Esophagus squamous epithelium (tissue), 5 donors: ENCODE results near the gene DLGAP1. TPM values are rescaled to one million over a fixed set of nuclear protein-coding genes. Genes with fewer than 3 reads are reported as not detected.

ENCODE experiments used
- DNase-seq: peaks from one replicate; lab custom pipeline; 2025; lab: John Stamatoyannopoulos, UW
- H3K27ac ChIP-seq, 4 donors: fragments of 200-600 bp; sonication (generic); one replicate each; pipeline ENCODE4 v1.5.1; 2016 to 2019; ENCODE audit warnings: mild to moderate bottlenecking in 1 of 4
- H3K27me3 ChIP-seq, 4 donors: fragments of 200-600 bp; sonication (generic); 1 replicate in 3 of 4; 2 replicates in 1 of 4; pipeline versions ENCODE4 v1.5.1 to v1.6.0; 2017 to 2021; ENCODE audit warnings: antibody characterized with exemption in 1 of 4
- H3K36me3 ChIP-seq, 3 donors: fragments of 200-600 bp; sonication (generic); one replicate each; pipeline ENCODE4 v1.5.1; 2016 to 2019
- H3K4me1 ChIP-seq, 3 donors: fragments of 200-600 bp; sonication (generic); one replicate each; pipeline ENCODE4 v1.5.1; 2017 to 2019
- H3K4me3 ChIP-seq, 4 donors: fragments of 200-600 bp; sonication (generic); 1 replicate in 3 of 4; 2 replicates in 1 of 4; pipeline ENCODE4 v1.5.1; 2016 to 2019; ENCODE audit warnings: mild to moderate bottlenecking in 2 of 4, moderate library complexity in 1 of 4
- H3K9me3 ChIP-seq, 3 donors: fragments of 200-600 bp; sonication (generic); one replicate each; pipeline ENCODE4 v1.5.1; 2016 to 2019
- POLR2A ChIP-seq, 4 donors: fragments of 450-650 bp; IDR thresholded peaks; one replicate each; pipeline ENCODE4 v1.6.1; 2017; ENCODE audit warnings: antibody characterized with exemption in 4 of 4, mild to moderate bottlenecking in 4 of 4, moderate library complexity in 3 of 4
- WGBS, 2 donors: methylation state at CpG; one replicate each; pipeline ENCODE4 v1.1.5; 2018; 5-methylcytosine and 5-hydroxymethylcytosine counted together
- intact Hi-C: fragments of 100-400 bp; cut with DNase I; formaldehyde crosslinking; loops from one replicate; pipeline ENCODE4 v1.15.0; 2022
- total RNA-seq, 4 donors: library from RNA; depleted of rRNA; stranded (reverse); fragments of >200 nt; gene quantifications; one replicate each; pipeline ENCODE4 v1.1.0, GENCODE V29; 2016
- TF ChIP-seq, protein P1 (sequence below), 6 experiments: fragments of 450-650 bp in 4 of 6; fragments of 200-600 bp in 2 of 6; sonication (generic) in 2 of 6; IDR thresholded peaks; one replicate each; pipeline ENCODE4 v1.5.1; 2016 to 2019; ENCODE audit warnings: antibody characterized with exemption in 6 of 6, mild to moderate bottlenecking in 4 of 6, moderate library complexity in 4 of 6
- donor health status: DM: yes; HTN: yes; CAD: no.

DLGAP1 gene
- total RNA-seq, 4 donors from 2014 or later: 0.09 to 1.5 (median 0.52) TPM

DNA sequence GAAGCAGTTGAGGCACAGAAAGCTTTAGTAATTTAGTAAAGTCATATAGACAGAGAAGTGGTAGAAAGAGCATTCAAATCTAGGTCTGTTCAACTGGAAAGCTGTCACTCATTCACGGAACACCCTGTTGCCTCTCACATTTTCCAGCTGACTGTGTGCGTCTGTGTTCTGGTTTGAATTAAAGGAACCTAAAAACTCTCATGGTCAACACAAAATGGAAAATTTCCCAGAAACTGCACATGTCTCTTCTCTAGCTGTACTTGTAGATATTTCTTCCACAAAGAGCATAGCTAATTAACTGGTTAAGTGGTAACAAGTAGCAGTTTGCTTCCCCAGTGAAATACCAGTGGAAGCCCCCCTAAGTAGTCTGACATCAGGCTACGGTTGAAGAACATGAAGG is 614.3 kb downstream of the DLGAP1 start:
- DNase-seq: no peak
- no peaks in the 10 kb centered on the region for H3K36me3 ChIP-seq
- no peaks in the 10 kb centered on the region for H3K27me3 ChIP-seq
- H3K9me3 ChIP-seq: no peaks in the 10 kb centered on the region
- intact Hi-C loops: no loop called here
- no peak overlapping the region for H3K27ac ChIP-seq
- H3K4me3 ChIP-seq: no peak overlapping the region
- 59 to 83% methylated on average over 3 of the region's 3 CpGs for WGBS, 2 donors
- H3K4me1 ChIP-seq: no peaks in the 10 kb centered on the region
- TF ChIP-seq POLR2A (IDR thresholded peaks at IDR 0.05): no peak
- TF ChIP-seq, protein P1, sequence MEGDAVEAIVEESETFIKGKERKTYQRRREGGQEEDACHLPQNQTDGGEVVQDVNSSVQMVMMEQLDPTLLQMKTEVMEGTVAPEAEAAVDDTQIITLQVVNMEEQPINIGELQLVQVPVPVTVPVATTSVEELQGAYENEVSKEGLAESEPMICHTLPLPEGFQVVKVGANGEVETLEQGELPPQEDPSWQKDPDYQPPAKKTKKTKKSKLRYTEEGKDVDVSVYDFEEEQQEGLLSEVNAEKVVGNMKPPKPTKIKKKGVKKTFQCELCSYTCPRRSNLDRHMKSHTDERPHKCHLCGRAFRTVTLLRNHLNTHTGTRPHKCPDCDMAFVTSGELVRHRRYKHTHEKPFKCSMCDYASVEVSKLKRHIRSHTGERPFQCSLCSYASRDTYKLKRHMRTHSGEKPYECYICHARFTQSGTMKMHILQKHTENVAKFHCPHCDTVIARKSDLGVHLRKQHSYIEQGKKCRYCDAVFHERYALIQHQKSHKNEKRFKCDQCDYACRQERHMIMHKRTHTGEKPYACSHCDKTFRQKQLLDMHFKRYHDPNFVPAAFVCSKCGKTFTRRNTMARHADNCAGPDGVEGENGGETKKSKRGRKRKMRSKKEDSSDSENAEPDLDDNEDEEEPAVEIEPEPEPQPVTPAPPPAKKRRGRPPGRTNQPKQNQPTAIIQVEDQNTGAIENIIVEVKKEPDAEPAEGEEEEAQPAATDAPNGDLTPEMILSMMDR (IDR thresholded peaks at IDR 0.05): no peak

- DNase-seq: no peak
- 68 to 74% methylated on average over 2 of the region's 2 CpGs for WGBS, 2 donors
- Histone ChIP-seq H3K27ac (no peak overlapping the region), H3K36me3 (no peaks in the 10 kb centered on the region), H3K9me3 (no peaks in the 10 kb centered on the region), H3K4me1 (no peaks in the 10 kb centered on the region), H3K27me3 (no peaks in the 10 kb centered on the region), H3K4me3 (no peak overlapping the region)
- TF ChIP-seq, protein P1 (IDR thresholded peaks at IDR 0.05): no peak
- no peak for TF ChIP-seq POLR2A (IDR thresholded peaks at IDR 0.05)
- intact Hi-C loops: no loop called here
Measured at GRCh38 chr18:3839581-3839981, 615.5 kb downstream of the DLGAP1 start.

GRCh38 chr18:3836483-3837335 is 618.4 kb downstream of the DLGAP1 start:
- Histone ChIP-seq H3K4me3 (no peak overlapping the region), H3K27ac (no peak overlapping the region), H3K9me3 (no peaks in the 10 kb centered on the region), H3K27me3 (no peaks in the 10 kb centered on the region), H3K4me1 (no peaks in the 10 kb centered on the region), H3K36me3 (no peaks in the 10 kb centered on the region)
- WGBS, 2 donors: 57 to 72% methylated on average over 11 to 12 of the region's 12 CpGs
- DNase-seq: no peak
- TF ChIP-seq POLR2A (IDR thresholded peaks at IDR 0.05): no peak
- TF ChIP-seq, protein P1 (IDR thresholded peaks at IDR 0.05): no peak
- intact Hi-C loops: no loop called here

- Histone ChIP-seq H3K9me3 (no peaks in the 10 kb centered on the region), H3K27me3 (no peaks in the 10 kb centered on the region), H3K4me3 (no peak overlapping the region), H3K36me3 (no peaks in the 10 kb centered on the region), H3K4me1 (no peaks in the 10 kb centered on the region), H3K27ac (no peak overlapping the region)
- intact Hi-C loops: no loop called here
- no peak for DNase-seq
- TF ChIP-seq POLR2A (IDR thresholded peaks at IDR 0.05): no peak
- TF ChIP-seq, protein P1 (IDR thresholded peaks at IDR 0.05): no peak
- 56% methylated on average over 6 of the region's 6 CpGs for WGBS, 2 donors
Measured at GRCh38 chr18:3832025-3832638, 623.0 kb downstream of the DLGAP1 start.

GRCh38 chr18:3830604-3831003 is 624.5 kb downstream of the DLGAP1 start:
- 82 to 85% methylated on average over 1 of the region's 1 CpG for WGBS, 2 donors
- Histone ChIP-seq H3K27me3 (no peaks in the 10 kb centered on the region), H3K36me3 (no peaks in the 10 kb centered on the region), H3K4me1 (no peaks in the 10 kb centered on the region), H3K9me3 (no peaks in the 10 kb centered on the region), H3K4me3 (no peak overlapping the region), H3K27ac (no peak overlapping the region)
- no peak for TF ChIP-seq POLR2A (IDR thresholded peaks at IDR 0.05)
- TF ChIP-seq, protein P1 (IDR thresholded peaks at IDR 0.05): no peak
- intact Hi-C loops: no loop called here
- DNase-seq: no peak
